SK-N-SH (cell line): ENCODE measurements around the gene ASTN2. TPM values are rescaled to one million over a fixed set of nuclear protein-coding genes. Genes with fewer than 3 reads are reported as not detected.

ENCODE experiments used
- CTCF ChIA-PET: fragments of 300-600, 350-600 bp; formaldehyde crosslinking; extraction: SDS; loops from one replicate; lab custom pipeline; 2021; lab: Yijun Ruan, JAX
- POLR2A ChIA-PET: fragments of 350-600 bp; sonication (Branson Sonifier 250); formaldehyde crosslinking; extraction: SDS; loops from one replicate; lab custom pipeline; 2020; ENCODE audit warnings: antibody characterized with exemption, inconsistent platforms; lab: Yijun Ruan, JAX
- DNase-seq: peaks from one replicate; pipeline ENCODE4 v3.0.0; 2012
- H2AFZ ChIP-seq: fragments of 200-600 bp; sonication (generic); 2 replicates; pipeline ENCODE4 v1.8.1; 2016; ENCODE audit warnings: antibody characterized with exemption, mild to moderate bottlenecking, low read depth
- H3F3A ChIP-seq: fragments of 200-600 bp; sonication (generic); replicated peaks from 2 replicates; pipeline ENCODE3; 2016; ENCODE audit warnings: antibody characterized with exemption, mild to moderate bottlenecking; ENCODE audit not compliant: insufficient read depth
- H3K27ac ChIP-seq, 2 experiments: fragments of 200-500 bp in 1 of 2; fragments of 200-600 bp in 1 of 2; sonication (Bioruptor generic) in 1 of 2; sonication (generic), shearing (Covaris generic) in 1 of 2; 2 replicates each; pipeline versions ENCODE4 v1.5.1 to v1.6.1; 2014 to 2016; ENCODE audit warnings: low read depth in 2 of 2, inconsistent platforms in 1 of 2, low read length in 1 of 2, mild to moderate bottlenecking in 1 of 2, mixed read lengths in 1 of 2
- H3K27me3 ChIP-seq: fragments of 200-600 bp; sonication (generic), shearing (Covaris generic); 2 replicates; pipeline ENCODE4 v1.6.1; 2016; ENCODE audit warnings: mixed run types; ENCODE audit not compliant: insufficient read depth
- H3K36me3 ChIP-seq, 2 experiments: fragments of 200-500 bp in 1 of 2; fragments of 200-600 bp in 1 of 2; sonication (Bioruptor generic) in 1 of 2; sonication (generic) in 1 of 2; replicated peaks in 1 of 2; 2 replicates each; pipeline versions ENCODE3 to v1.5.1; 2014 to 2016; ENCODE audit warnings: low read length in 1 of 2, mild to moderate bottlenecking in 1 of 2; ENCODE audit not compliant: insufficient read depth in 2 of 2, control insufficient read depth in 1 of 2
- H3K4me1 ChIP-seq, 2 experiments: fragments of 200-500 bp in 1 of 2; fragments of 200-600 bp in 1 of 2; sonication (Bioruptor generic) in 1 of 2; sonication (generic), shearing (Covaris generic) in 1 of 2; 2 replicates each; pipeline versions ENCODE4 v1.5.1 to v1.6.1; 2014 to 2016; ENCODE audit warnings: low read depth in 1 of 2, low read length in 1 of 2, mixed run types in 1 of 2; ENCODE audit not compliant: insufficient read depth in 2 of 2, control insufficient read depth in 1 of 2
- H3K4me2 ChIP-seq: fragments of 200-600 bp; sonication (generic), shearing (Covaris generic); 2 replicates; pipeline ENCODE4 v1.6.1; 2017; ENCODE audit warnings: mixed run types
- H3K4me3 ChIP-seq, 2 experiments: fragments of 200-500 bp in 1 of 2; fragments of 200-600 bp in 1 of 2; sonication (Bioruptor generic) in 1 of 2; sonication (generic), shearing (Covaris generic) in 1 of 2; 2 replicates each; pipeline versions ENCODE4 v1.5.1 to v1.8.1; 2014 to 2016; ENCODE audit warnings: low read depth in 2 of 2, inconsistent platforms in 1 of 2, low read length in 1 of 2, mild to moderate bottlenecking in 1 of 2, mixed read lengths in 1 of 2, moderate library complexity in 1 of 2
- H3K79me2 ChIP-seq: fragments of 200-600 bp; sonication (generic); 2 replicates; pipeline ENCODE4 v1.8.1; 2017; ENCODE audit warnings: mild to moderate bottlenecking; ENCODE audit not compliant: insufficient read depth
- H3K9ac ChIP-seq: fragments of 200-600 bp; sonication (generic); 2 replicates; pipeline ENCODE4 v1.6.1; 2017; ENCODE audit warnings: mixed run types
- H3K9me2 ChIP-seq: fragments of 200-600 bp; sonication (generic); 2 replicates; pipeline ENCODE4 v1.6.1; 2017; ENCODE audit warnings: mixed run types
- H3K9me3 ChIP-seq: fragments of 200-600 bp; sonication (generic); 2 replicates; pipeline ENCODE4 v1.6.1; 2017; ENCODE audit warnings: mixed run types, mild to moderate bottlenecking, moderate library complexity
- H4K20me1 ChIP-seq: fragments of 200-600 bp; sonication (generic); 2 replicates; pipeline ENCODE4 v1.6.1; 2017; ENCODE audit warnings: mild to moderate bottlenecking, mixed run types; ENCODE audit not compliant: insufficient read depth
- CHD2 ChIP-seq: fragments of 150-350 bp; IDR thresholded peaks from 2 replicates; pipeline ENCODE4 v1.6.1; 2018; ENCODE audit warnings: low read length; ENCODE audit not compliant: partially characterized antibody
- CTCF ChIP-seq: fragments of 200-600 bp; sonication (generic); IDR thresholded peaks from 2 replicates; pipeline ENCODE4 v1.6.1; 2017; ENCODE audit warnings: antibody characterized with exemption, mild to moderate bottlenecking, moderate library complexity
- EZH2phosphoT487 ChIP-seq: fragments of 200-600 bp; sonication (generic); IDR thresholded peaks from 2 replicates; pipeline ENCODE4 v1.6.1; 2017; ENCODE audit warnings: low read depth, mixed run types, mild to moderate bottlenecking, antibody characterized with exemption, moderate library complexity, borderline replicate concordance
- MAX ChIP-seq: IDR thresholded peaks from 2 replicates; pipeline ENCODE4 v1.4.0; 2012; ENCODE audit warnings: low read depth
- MEF2A ChIP-seq: IDR thresholded peaks from 2 replicates; pipeline ENCODE4 v1.4.0; 2012; ENCODE audit warnings: low read depth, borderline replicate concordance
- MXI1 ChIP-seq: IDR thresholded peaks from 2 replicates; pipeline ENCODE4 v1.6.1; 2012; ENCODE audit warnings: mild to moderate bottlenecking, low read depth, low read length, improper control_type of control experiment
- NRF1 ChIP-seq: IDR thresholded peaks from 2 replicates; pipeline ENCODE4 v1.6.1; 2012; ENCODE audit warnings: low read depth, mild to moderate bottlenecking, low read length
- PBX3 ChIP-seq: IDR thresholded peaks from 2 replicates; pipeline ENCODE4; 2012
- RXRA ChIP-seq: IDR thresholded peaks from 2 replicates; pipeline ENCODE4 v1.4.0; 2012; ENCODE audit warnings: low read depth, mild to moderate bottlenecking, borderline replicate concordance
- SMC3 ChIP-seq: IDR thresholded peaks from 2 replicates; pipeline ENCODE4 v1.6.1; 2012; ENCODE audit warnings: low read depth, low read length, improper control_type of control experiment
- WGBS: methylation state at CpG from one replicate; pipeline ENCODE4 v1.1.6; 2017; ENCODE audit warnings: low lambda C conversion rate; 5-methylcytosine and 5-hydroxymethylcytosine counted together
- polyA plus RNA-seq, 3 experiments: library from polyadenylated mRNA; depleted of rRNA; stranded (reverse); fragments of >200 nt; gene quantifications; 2 replicates each; pipeline ENCODE4 v1.2.3, GENCODE V29; 2012

ASTN2 gene
- polyA plus RNA-seq, 1 of the 3 experiments (the other 2 are of a cell fraction), result 6.6 TPM

GRCh38 chr9:116646661-116647514 is 768.0 kb downstream of the ASTN2 start (continued):
- TF ChIP-seq CTCF (peak; percentile 73), SMC3 (peak; percentile 73), MAX (no peak), NRF1 (no peak), MEF2A (no peak), PBX3 (no peak), CHD2 (peak; percentile 45), RXRA (no peak), EZH2phosphoT487 (no peak)

- H3K27me3 ChIP-seq, result no peaks in the 10 kb centered on the region
- H2AFZ ChIP-seq, result no peak overlapping the region
- DNase-seq, result no peak
- H3K9me3 ChIP-seq, result no peaks in the 10 kb centered on the region
- no peak overlapping the region for H3K4me3 ChIP-seq
- POLR2A ChIA-PET, result no interaction called here
- TF ChIP-seq MXI1 (no peak), EZH2phosphoT487 (no peak)
- no peaks in the 10 kb centered on the region for H3K9me2 ChIP-seq
- no peaks in the 10 kb centered on the region for H3K36me3 ChIP-seq
- no peaks in the 10 kb centered on the region for H4K20me1 ChIP-seq
- H3K4me2 ChIP-seq, result no peak overlapping the region
- CTCF ChIA-PET, result interaction anchor here (1.4 to 8.6 kb wide), 4 partner anchors 10 to 1051 kb away, joined by 4 to 58 read pairs (median 13); no protein-coding TSS in a partner anchor
- no peak overlapping the region for H3K9ac ChIP-seq
- H3K4me1 ChIP-seq, result peaks cover 6 to 15% of the 10 kb centered on the region in 2 experiments; a peak in 2 of 4 replicates
- H3K79me2 ChIP-seq, result no peaks in the 10 kb centered on the region
- WGBS, result 82% methylated on average over 2 of the region's 2 CpGs
- H3F3A ChIP-seq, result peaks cover 3% of the 10 kb centered on the region
- no peak overlapping the region for H3K27ac ChIP-seq
Measured at GRCh38 chr9:116644091-116644688, 770.7 kb downstream of the ASTN2 start.
